Muscle layer of duodenum (tissue), 2 donors: ENCODE results near the gene PRM1.

Experiments used
- H3K27ac ChIP-seq: one replicate; pipeline ENCODE4 v1.7.0; 2013; ENCODE audit warnings: mild to moderate bottlenecking, low read length
- H3K27me3 ChIP-seq: one replicate; pipeline ENCODE4 v1.7.0; 2013; ENCODE audit warnings: low read depth, mild to moderate bottlenecking, control low read depth, low read length
- H3K36me3 ChIP-seq, 2 donors: one replicate each; pipeline ENCODE4 v1.7.0; 2013; ENCODE audit warnings: low read length in 2 of 2, control low read depth in 1 of 2, mild to moderate bottlenecking in 1 of 2; ENCODE audit not compliant: insufficient read depth in 2 of 2, control insufficient read depth in 1 of 2
- H3K4me1 ChIP-seq, 2 donors: one replicate each; pipeline ENCODE4 v1.7.0; 2013; ENCODE audit warnings: low read length in 2 of 2, mild to moderate bottlenecking in 2 of 2, control low read depth in 1 of 2, moderate library complexity in 1 of 2; ENCODE audit not compliant: insufficient read depth in 2 of 2, control insufficient read depth in 1 of 2
- H3K4me3 ChIP-seq, 2 donors: one replicate each; pipeline ENCODE4 v1.7.0; 2013; ENCODE audit warnings: low read length in 2 of 2, low read depth in 1 of 2, mild to moderate bottlenecking in 1 of 2
- H3K9me3 ChIP-seq, 2 donors: one replicate each; pipeline ENCODE4 v1.7.0; 2013; ENCODE audit warnings: low read length in 2 of 2, control low read depth in 1 of 2, mild to moderate bottlenecking in 1 of 2; ENCODE audit not compliant: control insufficient read depth in 1 of 2
- donor health status: healthy.

PRM1 gene

DNA sequence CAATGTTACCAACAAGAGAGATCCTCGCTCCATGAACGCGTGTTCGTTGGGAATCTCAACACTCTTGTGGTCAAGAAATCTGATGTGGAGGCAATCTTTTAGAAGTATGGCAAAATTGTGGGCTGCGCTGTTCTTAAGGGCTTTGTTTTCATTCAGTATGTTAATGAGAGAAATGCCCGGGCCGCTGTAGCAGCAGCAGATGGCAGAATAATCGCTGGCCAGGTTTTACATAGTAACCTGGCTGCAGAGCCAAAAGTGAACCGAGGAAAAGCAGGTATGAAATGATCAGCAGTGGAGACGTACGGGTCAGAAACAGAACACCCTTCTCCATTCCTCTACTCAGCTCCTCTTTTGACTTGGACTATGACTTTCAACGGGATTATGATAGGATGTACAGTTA lies 38.5 kb downstream of the PRM1 start:
- no peak overlapping the region for H3K4me3 ChIP-seq
- H3K36me3 ChIP-seq: no peaks in the 10 kb centered on the region
- no peaks in the 10 kb centered on the region for H3K27me3 ChIP-seq
- H3K9me3 ChIP-seq: no peaks in the 10 kb centered on the region
- no peak overlapping the region for H3K27ac ChIP-seq
- H3K4me1 ChIP-seq: no peaks in the 10 kb centered on the region

DNA sequence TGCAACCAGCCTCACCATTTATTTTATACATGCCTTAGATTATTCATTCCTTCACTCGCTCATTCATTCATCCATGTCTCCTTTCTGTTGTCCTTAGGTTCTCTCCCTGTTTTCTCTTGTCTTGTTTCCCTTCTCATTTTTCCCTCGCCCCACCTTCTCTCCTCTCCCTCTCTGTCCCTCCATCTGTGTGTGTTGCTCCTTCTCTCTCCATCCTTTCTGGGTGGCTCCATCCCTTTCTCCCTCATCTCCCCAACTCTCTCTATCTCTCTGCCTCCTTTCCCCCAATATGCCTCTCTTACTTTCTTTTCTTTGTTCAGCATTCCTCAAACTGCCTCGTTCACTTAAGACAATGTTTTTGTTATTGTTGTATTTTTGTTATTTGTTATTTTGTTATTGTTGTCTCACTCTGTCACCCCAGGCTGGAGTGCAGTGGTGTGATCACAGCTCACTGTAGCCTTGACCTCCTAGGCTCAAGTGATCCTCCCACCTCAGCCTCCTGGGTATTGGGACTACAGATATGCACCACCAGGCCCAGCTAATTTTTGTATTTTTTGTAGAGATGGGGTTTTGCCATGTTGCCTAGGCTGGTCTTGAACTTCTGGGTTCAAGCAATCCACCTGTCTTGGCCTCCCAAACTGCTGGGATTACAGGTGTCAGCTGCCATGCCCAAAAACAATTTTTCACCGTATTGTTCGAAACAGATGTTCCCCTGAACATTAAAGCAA lies 39.5 kb downstream of the PRM1 start:
- Histone ChIP-seq H3K9me3 (no peaks in the 10 kb centered on the region), H3K36me3 (no peaks in the 10 kb centered on the region), H3K27me3 (no peaks in the 10 kb centered on the region)

DNA sequence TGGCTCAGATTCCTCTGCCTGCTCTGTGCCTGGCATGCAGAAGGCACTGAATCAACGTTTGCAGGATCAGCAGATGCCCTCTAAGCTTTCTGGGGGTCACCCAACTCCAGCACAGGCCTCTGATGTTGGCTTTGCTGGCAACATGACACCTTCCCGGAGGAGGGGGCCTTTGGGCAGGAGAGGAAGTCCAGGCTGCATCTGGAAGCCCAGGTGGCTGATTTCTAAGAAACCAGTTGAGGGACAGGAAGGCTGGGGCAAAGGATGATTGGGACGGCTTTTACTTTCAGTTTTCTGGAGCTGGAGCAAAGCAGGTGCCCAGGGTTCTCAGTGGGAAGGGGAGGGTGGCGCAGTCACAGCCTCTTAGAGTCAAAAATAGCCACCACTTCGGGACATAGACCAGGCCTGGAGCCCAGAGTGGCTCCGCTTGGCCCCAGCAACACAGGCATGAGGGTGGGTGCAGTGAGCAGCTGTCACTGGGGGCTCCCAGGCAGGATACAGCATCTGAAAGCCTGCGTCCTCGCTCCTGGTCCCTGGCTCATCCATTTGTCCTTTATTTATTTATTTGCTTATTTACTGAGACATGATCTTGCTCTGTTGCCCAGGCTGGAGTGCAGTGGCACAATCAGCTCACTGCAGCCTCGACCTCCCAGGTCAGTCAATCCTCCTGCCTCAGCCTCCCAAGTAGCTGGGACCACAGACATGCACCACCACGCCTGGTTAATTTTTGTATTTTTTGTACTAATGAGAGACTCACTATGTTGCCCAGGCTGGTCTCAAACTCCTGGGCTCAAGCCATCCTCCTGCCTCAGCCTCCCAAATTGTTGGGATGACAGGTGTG lies 40.3 kb downstream of the PRM1 start:
- no peaks in the 10 kb centered on the region for H3K36me3 ChIP-seq
- no peaks in the 10 kb centered on the region for H3K9me3 ChIP-seq
- no peak overlapping the region for H3K27ac ChIP-seq
- no peaks in the 10 kb centered on the region for H3K4me1 ChIP-seq
- no peaks in the 10 kb centered on the region for H3K27me3 ChIP-seq
- H3K4me3 ChIP-seq: no peak overlapping the region

More for the DNA sequence above, 39.5 kb downstream of the PRM1 start:
- no peak overlapping the region for H3K27ac ChIP-seq
- no peak overlapping the region for H3K4me3 ChIP-seq
- no peaks in the 10 kb centered on the region for H3K4me1 ChIP-seq

DNA sequence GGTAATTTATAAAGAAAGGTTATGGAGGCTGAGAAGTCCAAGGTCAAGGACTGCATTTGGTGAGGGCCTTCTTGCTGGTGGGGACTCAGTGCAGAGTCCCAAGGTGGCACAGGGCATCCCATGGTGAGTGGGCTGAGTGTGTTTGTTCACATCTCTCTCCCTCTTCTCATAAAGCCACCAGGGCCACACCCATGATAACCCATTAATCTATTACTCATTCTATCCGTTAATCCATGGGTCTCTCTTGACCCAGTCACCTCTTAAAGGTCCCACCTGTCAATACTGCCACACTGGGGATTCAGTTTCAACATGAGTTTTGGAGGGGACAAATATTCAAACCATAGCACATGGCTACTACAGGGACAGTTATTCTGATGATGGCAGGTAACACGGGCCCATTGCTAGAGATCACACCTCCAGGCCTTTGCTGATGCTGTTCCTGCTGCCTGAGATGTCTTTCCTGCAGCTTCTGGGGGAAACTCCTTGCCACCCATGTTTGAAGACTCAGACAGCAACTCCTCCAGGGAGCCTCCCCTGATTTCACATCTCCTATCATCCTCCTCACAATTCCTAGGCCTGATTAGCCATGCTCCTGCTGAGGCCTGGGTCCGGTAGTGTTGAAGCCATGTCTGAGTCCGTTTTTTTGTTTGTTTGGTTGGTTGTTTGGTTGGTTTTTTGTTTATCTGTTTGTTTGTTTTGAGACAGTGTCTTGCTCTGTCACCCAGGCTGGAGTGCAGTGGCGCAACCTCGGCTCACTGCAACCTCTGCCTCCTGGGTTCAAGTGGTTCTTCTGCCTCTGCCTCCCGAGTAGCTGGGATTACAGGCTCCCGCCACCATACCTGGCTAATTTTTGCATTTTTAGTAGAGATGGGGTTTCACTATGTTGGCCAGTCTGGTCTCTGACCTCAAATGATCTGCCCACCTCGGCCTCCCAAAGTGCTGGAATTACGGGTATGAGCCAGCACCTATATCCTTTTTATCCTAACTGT lies 41.2 kb downstream of the PRM1 start:
- no peaks in the 10 kb centered on the region for H3K36me3 ChIP-seq
- H3K4me3 ChIP-seq: no peak overlapping the region
- H3K9me3 ChIP-seq: no peaks in the 10 kb centered on the region
- H3K4me1 ChIP-seq: no peaks in the 10 kb centered on the region
- no peaks in the 10 kb centered on the region for H3K27me3 ChIP-seq
- no peak overlapping the region for H3K27ac ChIP-seq

DNA sequence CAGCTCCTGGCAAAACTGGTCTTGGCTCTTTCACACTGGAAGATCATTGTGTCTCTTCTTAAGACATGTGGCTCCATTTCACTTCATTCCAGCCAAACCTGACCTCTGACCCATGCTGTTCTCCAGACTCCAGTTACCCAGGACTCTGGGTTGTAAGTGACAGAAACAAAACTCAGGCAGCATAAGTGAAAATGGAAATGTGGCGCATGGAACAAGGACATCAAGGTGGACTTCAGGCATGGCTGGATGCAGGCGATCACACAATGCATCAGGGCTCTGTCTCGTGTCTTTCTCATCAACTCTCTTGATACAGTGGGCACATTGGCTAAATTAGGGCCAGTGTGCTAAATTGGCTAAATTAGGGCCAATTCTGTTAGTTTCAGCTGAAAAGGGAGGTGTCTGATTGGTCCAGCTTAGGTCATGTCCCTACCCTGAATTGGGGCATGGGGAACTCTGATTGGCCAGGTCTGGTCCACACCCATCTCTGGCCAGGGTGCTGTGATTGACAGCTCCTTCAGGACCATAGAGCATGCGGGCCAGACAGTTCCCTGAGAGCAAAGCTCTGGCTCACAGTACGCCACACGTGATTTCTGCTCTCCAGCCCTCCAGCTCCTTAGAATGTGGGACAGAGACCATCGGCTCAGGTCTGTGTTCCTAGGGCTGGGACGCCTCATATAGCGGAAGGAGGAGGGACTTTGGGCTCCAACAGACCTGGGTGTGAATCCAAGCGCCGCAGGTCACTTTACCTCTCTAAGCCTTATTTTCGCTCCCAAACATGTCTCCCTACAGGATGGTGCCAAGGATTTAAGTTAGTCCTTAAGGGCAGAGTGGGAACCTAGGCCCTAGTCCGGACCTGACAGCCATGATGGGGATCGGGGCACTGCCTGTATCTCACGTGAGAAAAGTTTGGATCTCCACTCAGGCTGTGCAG lies 42.6 kb downstream of the PRM1 start:
- no peaks in the 10 kb centered on the region for H3K36me3 ChIP-seq
- H3K27me3 ChIP-seq: no peaks in the 10 kb centered on the region
- no peaks in the 10 kb centered on the region for H3K4me1 ChIP-seq
- no peak overlapping the region for H3K4me3 ChIP-seq
- no peak overlapping the region for H3K27ac ChIP-seq
- no peaks in the 10 kb centered on the region for H3K9me3 ChIP-seq

DNA sequence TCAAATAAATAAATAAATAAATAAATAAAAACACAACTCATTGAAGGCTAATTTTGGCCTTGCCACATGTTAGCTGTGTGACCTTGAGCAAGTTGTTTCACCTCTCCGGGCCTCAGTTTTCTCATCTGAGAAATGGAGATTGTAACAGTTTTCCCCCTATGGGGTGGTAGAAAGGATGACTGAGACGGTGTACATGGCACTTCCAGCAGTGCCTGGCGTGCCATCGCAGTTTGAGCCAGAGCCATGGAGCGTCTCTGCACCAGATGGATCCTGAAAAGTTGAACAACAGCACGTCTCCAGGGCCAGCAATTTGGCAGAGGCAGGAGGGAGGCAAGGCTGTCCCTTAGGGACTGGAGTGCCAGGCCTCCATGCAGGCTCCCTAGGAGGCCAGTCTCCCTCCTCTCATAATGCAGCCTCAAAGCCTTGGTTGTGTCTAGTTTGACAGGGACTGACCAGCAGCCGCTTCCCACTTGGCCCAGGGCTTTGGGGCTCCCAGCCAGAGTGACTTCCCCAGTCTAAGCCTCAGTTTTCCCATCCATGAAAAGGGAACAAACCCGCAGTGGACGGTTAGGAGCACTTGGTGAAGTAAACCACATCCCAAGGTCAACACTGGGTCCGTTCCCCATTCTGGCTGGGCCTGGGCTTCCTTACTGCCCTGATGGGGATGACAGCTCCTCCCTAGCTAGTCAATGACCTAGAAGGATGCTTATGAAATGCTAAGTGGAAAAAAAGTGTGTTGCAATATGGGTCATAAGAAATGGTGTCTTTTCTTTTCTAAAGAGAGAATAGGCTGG lies 44.5 kb downstream of the PRM1 start:
- H3K27me3 ChIP-seq: no peaks in the 10 kb centered on the region
- no peaks in the 10 kb centered on the region for H3K9me3 ChIP-seq
- no peak overlapping the region for H3K4me3 ChIP-seq
- H3K36me3 ChIP-seq: no peaks in the 10 kb centered on the region
- no peak overlapping the region for H3K27ac ChIP-seq
- H3K4me1 ChIP-seq: no peaks in the 10 kb centered on the region

DNA sequence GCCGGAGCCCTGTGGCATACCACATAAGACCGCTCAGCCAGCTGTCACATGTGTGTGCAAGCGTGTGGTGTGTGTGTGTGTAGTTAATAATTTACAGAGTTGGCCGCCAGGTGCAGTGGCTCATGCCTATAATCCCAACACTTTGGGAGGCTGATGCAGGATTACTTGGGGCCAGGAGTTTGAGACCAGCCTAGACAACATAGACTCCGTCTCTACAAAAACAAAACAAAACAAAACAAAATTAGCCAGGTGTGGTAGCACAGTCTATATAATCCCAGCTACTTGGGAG lies 45.5 kb downstream of the PRM1 start:
- Histone ChIP-seq H3K4me3 (no peak overlapping the region), H3K36me3 (no peaks in the 10 kb centered on the region), H3K4me1 (no peaks in the 10 kb centered on the region), H3K27ac (no peak overlapping the region), H3K27me3 (no peaks in the 10 kb centered on the region), H3K9me3 (no peaks in the 10 kb centered on the region)

DNA sequence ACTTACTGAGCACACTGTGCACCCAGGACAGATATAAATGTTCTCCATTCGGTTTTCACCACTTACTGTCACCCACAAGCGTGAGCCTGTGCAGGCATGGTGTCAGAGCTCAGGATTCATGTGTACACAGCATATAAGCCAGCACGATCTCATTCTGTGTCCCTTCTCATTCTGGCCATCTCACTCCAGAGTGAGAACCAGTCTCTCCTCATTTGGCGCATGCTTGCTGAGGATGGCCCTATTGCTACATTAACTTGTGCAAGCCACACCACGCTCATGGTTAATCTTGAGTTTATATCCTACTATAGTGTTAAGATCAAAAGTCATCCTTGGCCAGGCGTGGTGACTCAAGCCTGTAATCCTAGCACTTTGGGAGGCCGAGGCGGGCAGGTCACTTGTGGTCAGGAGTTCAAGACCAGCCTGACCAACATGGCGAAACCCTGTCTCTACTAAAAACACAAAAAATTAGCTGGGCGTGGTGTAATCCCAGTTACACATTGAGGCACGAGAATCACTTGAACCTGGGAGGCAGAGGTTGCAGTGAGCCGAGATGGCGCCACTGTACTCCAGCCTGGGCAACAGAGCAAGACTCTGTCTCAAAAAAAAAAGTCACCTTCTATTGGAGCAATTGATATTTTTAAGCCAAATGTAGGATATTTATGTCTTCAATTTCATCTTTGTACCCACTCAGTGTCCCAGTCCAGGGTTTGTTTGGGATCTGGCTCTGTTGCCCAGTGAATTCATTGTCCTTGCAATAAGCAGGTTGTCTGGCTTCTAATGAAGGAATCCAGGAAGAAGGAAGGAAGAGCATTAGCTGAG lies 46.0 kb downstream of the PRM1 start:
- H3K36me3 ChIP-seq: no peaks in the 10 kb centered on the region
- H3K4me3 ChIP-seq: no peak overlapping the region
- H3K9me3 ChIP-seq: no peaks in the 10 kb centered on the region
- H3K27me3 ChIP-seq: no peaks in the 10 kb centered on the region
- H3K4me1 ChIP-seq: no peaks in the 10 kb centered on the region
- H3K27ac ChIP-seq: no peak overlapping the region

DNA sequence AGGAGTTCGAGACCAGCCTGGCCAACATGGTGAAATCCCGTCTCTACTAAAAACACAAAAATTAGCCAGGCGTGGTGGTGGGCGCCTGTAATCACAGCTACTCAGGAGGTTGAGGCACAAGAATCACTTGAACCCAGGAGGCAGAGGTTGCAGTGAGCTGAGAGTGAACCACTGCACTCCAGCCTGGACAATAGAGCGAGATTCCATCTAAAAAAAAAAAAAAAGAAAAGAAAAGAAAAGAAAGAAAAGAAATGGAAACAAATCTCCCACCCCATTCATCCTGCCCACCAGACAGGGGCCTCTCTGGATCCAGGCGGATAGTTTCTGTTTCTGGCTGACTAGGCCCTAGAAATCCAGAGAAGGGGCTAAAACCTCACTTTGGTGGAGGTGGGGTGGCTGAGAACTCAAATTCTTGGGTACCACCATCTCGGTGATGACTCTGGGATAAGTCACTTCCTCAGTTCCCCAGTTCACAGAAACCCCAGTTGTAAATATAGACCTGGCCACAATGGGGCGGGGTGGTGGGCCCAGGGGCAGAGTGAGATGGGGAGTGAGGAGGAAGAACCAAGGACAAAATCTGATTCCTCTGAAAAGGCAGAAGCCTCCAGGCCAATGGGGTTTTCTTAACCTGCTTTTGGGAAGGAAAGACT lies 47.3 kb downstream of the PRM1 start:
- Histone ChIP-seq H3K27ac (no peak overlapping the region), H3K27me3 (no peaks in the 10 kb centered on the region), H3K36me3 (no peaks in the 10 kb centered on the region), H3K9me3 (no peaks in the 10 kb centered on the region), H3K4me1 (no peaks in the 10 kb centered on the region), H3K4me3 (no peak overlapping the region)
